HepG2 (cell line): ENCODE results near the gene SLU7. TPM values are rescaled to one million over a fixed set of nuclear protein-coding genes. Genes with fewer than 3 reads are reported as not detected.

Experiments used
- ATAC-seq: fragments of 200-7000 bp; cut with Tn5 transposase; 3 replicates; pipeline ENCODE4 v1.9.1; 2020; ENCODE audit warnings: mild to moderate bottlenecking, moderate library complexity
- BruUV-seq: library from RNA; stranded (reverse); fragments of 400-500 nt; replicated peaks from 2 replicates; lab custom pipeline; 2021; lab: Mats Ljungman, UMichigan
- CTCF ChIA-PET: fragments of 300-600 bp; formaldehyde crosslinking; extraction: SDS; loops from one replicate; lab custom pipeline; 2021; ENCODE audit warnings: low total read pairs, inconsistent platforms, low intra/inter-chr PET ratio; lab: Yijun Ruan, JAX
- POLR2A ChIA-PET: fragments of 350-600 bp; sonication (Branson Sonifier 250); formaldehyde crosslinking; loops from one replicate; lab custom pipeline; 2020; ENCODE audit warnings: antibody characterized with exemption, inconsistent platforms; lab: Yijun Ruan, JAX
- DNase-seq: peaks from one replicate; pipeline ENCODE4 v3.0.0-alpha.2; 2015; ENCODE audit warnings: low spot score
- FAIRE-seq: peaks from 3 replicates; lab custom pipeline; 2011; peaks lifted over from hg19 to GRCh38; lab: Jason Lieb, UNC
- H2AFZ ChIP-seq: one replicate; pipeline ENCODE4 v1.6.1; 2011; ENCODE audit warnings: low read length, inconsistent platforms
- H3K27ac ChIP-seq: fragments of 300-600 bp; 3 replicates; pipeline ENCODE4 v1.8.0; 2011; ENCODE audit warnings: mixed run types, mild to moderate bottlenecking, mixed read lengths, low read length, inconsistent platforms; ENCODE audit not compliant: insufficient read depth; ENCODE audit errors: extremely low read length
- H3K27me3 ChIP-seq, 2 experiments: fragments of 200-600 bp in 1 of 2; 2 replicates in 1 of 2; 3 replicates in 1 of 2; pipeline versions ENCODE4 v1.6.0 to v1.8.0; 2011; ENCODE audit warnings: low read length in 2 of 2, mild to moderate bottlenecking in 2 of 2, moderate library complexity in 2 of 2, inconsistent platforms in 1 of 2; ENCODE audit not compliant: insufficient read depth in 2 of 2, control insufficient read depth in 1 of 2
- H3K36me3 ChIP-seq, 2 experiments: fragments of 200-600 bp in 1 of 2; replicated peaks in 1 of 2; 2 replicates in 1 of 2; 3 replicates in 1 of 2; pipeline versions ENCODE4 v1.5.1 to v1.8.0; 2011; ENCODE audit warnings: low read length in 2 of 2, inconsistent platforms in 1 of 2; ENCODE audit not compliant: insufficient read depth in 2 of 2, control insufficient read depth in 1 of 2
- H3K4me1 ChIP-seq: 2 replicates; pipeline ENCODE4 v1.5.1; 2012; ENCODE audit warnings: low read length, inconsistent platforms; ENCODE audit not compliant: insufficient read depth
- H3K4me2 ChIP-seq: 2 replicates; pipeline ENCODE4 v1.6.0; 2011; ENCODE audit warnings: low read depth, low read length, inconsistent platforms
- H3K4me3 ChIP-seq, 3 experiments: fragments of 200-600 bp in 1 of 3; sonication (generic), shearing (Covaris generic) in 1 of 3; replicated peaks in 1 of 3; 2 replicates each; pipeline ENCODE4 v1.5.1; 2011 to 2016; ENCODE audit warnings: low read length in 3 of 3, inconsistent platforms in 2 of 3, low read depth in 2 of 3, mild to moderate bottlenecking in 2 of 3, control low read depth in 1 of 3, mixed read lengths in 1 of 3; ENCODE audit not compliant: insufficient read depth in 1 of 3
- H3K79me2 ChIP-seq: one replicate; pipeline ENCODE4 v1.6.1; 2011; ENCODE audit warnings: low read length, inconsistent platforms; ENCODE audit not compliant: insufficient read depth
- H3K9ac ChIP-seq: 2 replicates; pipeline ENCODE4 v1.6.0; 2011; ENCODE audit warnings: mild to moderate bottlenecking, low read depth, low read length, inconsistent platforms; ENCODE audit not compliant: insufficient read depth
- H3K9me3 ChIP-seq: 2 replicates; pipeline ENCODE4 v1.5.1; 2012; ENCODE audit warnings: mild to moderate bottlenecking, low read length
- H4K20me1 ChIP-seq: 2 replicates; pipeline ENCODE4 v1.6.0; 2011; ENCODE audit warnings: inconsistent platforms, mild to moderate bottlenecking, low read length, moderate library complexity; ENCODE audit not compliant: insufficient read depth
- ARNT2 ChIP-seq: sonication (generic); formaldehyde crosslinking; IDR thresholded peaks from 2 replicates; pipeline ENCODE4 v1.8.0; 2022; ENCODE audit warnings: mild to moderate bottlenecking, low read depth, missing genetic modification reagents, moderate library complexity
- CENPT ChIP-seq: sonication (generic); formaldehyde crosslinking; IDR thresholded peaks from 2 replicates; pipeline ENCODE4 v1.8.0; 2022; ENCODE audit warnings: low read depth, mild to moderate bottlenecking, moderate library complexity, missing genetic modification reagents
- EZH2 ChIP-seq: conservative IDR thresholded peaks from 2 replicates; pipeline ENCODE4 v1.6.1; 2012; ENCODE audit warnings: mild to moderate bottlenecking, low read depth, low read length, moderate library complexity
- ONECUT2 ChIP-seq: sonication (generic); formaldehyde crosslinking; IDR thresholded peaks from 2 replicates; pipeline ENCODE4 v1.4.0; 2020; ENCODE audit warnings: missing genetic modification reagents
- TCF12 ChIP-seq, 2 experiments: fragments of 450-650 bp in 1 of 2; sonication (generic) in 1 of 2; formaldehyde crosslinking in 1 of 2; IDR thresholded peaks; 2 replicates each; pipeline versions ENCODE4 v1.6.1 to v1.8.0; 2017 to 2022; ENCODE audit warnings: antibody characterized with exemption in 1 of 2, mild to moderate bottlenecking in 1 of 2, missing genetic modification reagents in 1 of 2, moderate library complexity in 1 of 2
- XRCC5 ChIP-seq: fragments of 200-400 bp; formaldehyde crosslinking; optimal IDR thresholded peaks from 2 replicates; pipeline ENCODE3; 2017; ENCODE audit warnings: mild to moderate bottlenecking, low read length
- ZBTB26 ChIP-seq: IDR thresholded peaks from 2 replicates; pipeline ENCODE4 v1.6.1; 2016; ENCODE audit warnings: missing compliant biosample characterization, missing genetic modification reagents, borderline replicate concordance
- ZFYVE20 ChIP-seq: sonication (generic); formaldehyde crosslinking; IDR thresholded peaks from 2 replicates; pipeline ENCODE4 v1.8.0; 2023; ENCODE audit warnings: low read depth, mild to moderate bottlenecking, moderate library complexity, missing genetic modification reagents, borderline replicate concordance
- ZNF329 ChIP-seq: sonication (generic); formaldehyde crosslinking; IDR thresholded peaks from 2 replicates; pipeline ENCODE4 v1.9.0; 2021; ENCODE audit warnings: low read depth, mild to moderate bottlenecking, missing genetic modification reagents
- in situ Hi-C: cut with HindIII; loops from 2 replicates; pipeline ENCODE4 v1.10.0; 2017; ENCODE audit warnings: low pct_unique_long_range_greater_than_20kb; ENCODE audit not compliant: extremely low pct_ligation_motif_present
- intact Hi-C: fragments of 100-400 bp; cut with micrococcal nuclease; formaldehyde crosslinking; loops from one replicate; pipeline ENCODE4 v1.10.0; 2022; ENCODE audit not compliant: unreplicated experiment
- polyA plus RNA-seq, 8 experiments: library from polyadenylated mRNA; depleted of rRNA in 3 of 8; stranded (reverse) in 7 of 8; unstranded in 1 of 8; fragments of >200 nt; fragmentation: Illumina TruSeq in 4 of 8; extraction: Trizol in 4 of 8; gene quantifications; 2 replicates each; pipeline versions ENCODE4 v1.2.1 to v1.2.3, GENCODE V29; 2011 to 2016; ENCODE audit warnings: low read depth in 4 of 8, missing spikeins in 1 of 8, mixed read lengths in 1 of 8; ENCODE audit not compliant: insufficient read depth in 1 of 8
- total RNA-seq, 5 experiments: library from RNA; depleted of rRNA; stranded (reverse); fragments of >200 nt; fragmentation: Illumina TruSeq; extraction: Trizol; gene quantifications; 2 replicates each; pipeline ENCODE4 v1.2.3, GENCODE V29; 2016; ENCODE audit warnings: low read depth in 1 of 5
- TF ChIP-seq, protein P1 (sequence below): sonication (generic); formaldehyde crosslinking; IDR thresholded peaks from 2 replicates; pipeline ENCODE4 v1.4.0; 2020; ENCODE audit warnings: mild to moderate bottlenecking, missing genetic modification reagents
- TF ChIP-seq, protein P2 (sequence below): sonication (generic); formaldehyde crosslinking; IDR thresholded peaks from 2 replicates; pipeline ENCODE4 v1.5.1; 2020; ENCODE audit warnings: missing genetic modification reagents, mild to moderate bottlenecking, borderline replicate concordance
- TF ChIP-seq, protein P3 (sequence below): IDR thresholded peaks from 2 replicates; pipeline ENCODE4 v1.6.1; 2016; ENCODE audit warnings: missing biosample characterization, missing genetic modification reagents, low read depth

The SLU7 gene
- total and polyA plus RNA-seq, 2 of the 13 experiments (the other 11 are each of a cell fraction or from before 2014, with no cell fraction given), result 24.0 to 39.2 TPM

DNA sequence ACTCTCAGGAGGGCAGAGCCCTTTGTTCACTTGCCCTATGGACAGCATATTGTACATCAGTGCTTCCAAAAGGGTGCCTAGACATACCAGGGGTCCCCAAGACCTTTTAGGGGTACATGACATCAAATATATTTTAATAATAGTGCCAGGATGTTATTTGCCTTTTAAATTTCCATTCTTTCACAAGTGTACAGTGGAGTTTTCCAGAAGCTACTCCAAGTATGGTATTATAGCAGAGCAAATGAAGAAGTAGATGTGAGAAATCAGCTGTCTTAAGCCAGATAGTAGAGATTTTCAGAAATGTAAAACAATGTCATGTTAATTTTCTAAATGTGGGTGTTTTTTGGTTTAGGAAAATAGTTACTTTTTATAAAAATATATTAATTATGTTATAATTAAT is 18.4 kb upstream of the SLU7 start:
- POLR2A ChIA-PET, result no interaction called here
- Histone ChIP-seq H2AFZ (no peak overlapping the region), H3K79me2 (no peaks in the 10 kb centered on the region), H3K9me3 (no peaks in the 10 kb centered on the region), H4K20me1 (no peaks in the 10 kb centered on the region), H3K4me2 (no peak overlapping the region), H3K4me1 (peaks cover 43% of the 10 kb centered on the region), H3K4me3 (no peak overlapping the region), H3K27ac (no peak overlapping the region), H3K27me3 (no peaks in the 10 kb centered on the region), H3K36me3 (no peaks in the 10 kb centered on the region), H3K9ac (no peak overlapping the region)
- ATAC-seq (no peak), FAIRE-seq (no peak), DNase-seq (no peak)
- no TSS peak for BruUV-seq
- intact Hi-C loops, result no loop called here
- CTCF ChIA-PET, result interaction anchor here (2.3 kb wide), 1 partner anchor 71 kb away, joined by 19 read pairs; no protein-coding TSS in a partner anchor
- in situ Hi-C loops, result loop anchor here (5.0 to 10.0 kb wide), 2 partner anchors 65 to 358 kb away; no protein-coding TSS in a partner anchor
- no peak for TF ChIP-seq ZBTB26 (CRISPR knock-in tag)
- TF ChIP-seq XRCC5, result no peak
- no peak for TF ChIP-seq EZH2
- TF ChIP-seq ZNF329 (CRISPR knock-in tag), result no peak
- no peak for TF ChIP-seq ARNT2 (CRISPR knock-in tag)
- no peak for TF ChIP-seq CENPT
- no peak for TF ChIP-seq ZFYVE20 (CRISPR knock-in tag)
- TF ChIP-seq TCF12 (IDR thresholded peaks at IDR 0.05), result no peak
- TF ChIP-seq TCF12 (CRISPR knock-in tag; IDR thresholded peaks at IDR 0.05), result no peak
- TF ChIP-seq, protein P1, sequence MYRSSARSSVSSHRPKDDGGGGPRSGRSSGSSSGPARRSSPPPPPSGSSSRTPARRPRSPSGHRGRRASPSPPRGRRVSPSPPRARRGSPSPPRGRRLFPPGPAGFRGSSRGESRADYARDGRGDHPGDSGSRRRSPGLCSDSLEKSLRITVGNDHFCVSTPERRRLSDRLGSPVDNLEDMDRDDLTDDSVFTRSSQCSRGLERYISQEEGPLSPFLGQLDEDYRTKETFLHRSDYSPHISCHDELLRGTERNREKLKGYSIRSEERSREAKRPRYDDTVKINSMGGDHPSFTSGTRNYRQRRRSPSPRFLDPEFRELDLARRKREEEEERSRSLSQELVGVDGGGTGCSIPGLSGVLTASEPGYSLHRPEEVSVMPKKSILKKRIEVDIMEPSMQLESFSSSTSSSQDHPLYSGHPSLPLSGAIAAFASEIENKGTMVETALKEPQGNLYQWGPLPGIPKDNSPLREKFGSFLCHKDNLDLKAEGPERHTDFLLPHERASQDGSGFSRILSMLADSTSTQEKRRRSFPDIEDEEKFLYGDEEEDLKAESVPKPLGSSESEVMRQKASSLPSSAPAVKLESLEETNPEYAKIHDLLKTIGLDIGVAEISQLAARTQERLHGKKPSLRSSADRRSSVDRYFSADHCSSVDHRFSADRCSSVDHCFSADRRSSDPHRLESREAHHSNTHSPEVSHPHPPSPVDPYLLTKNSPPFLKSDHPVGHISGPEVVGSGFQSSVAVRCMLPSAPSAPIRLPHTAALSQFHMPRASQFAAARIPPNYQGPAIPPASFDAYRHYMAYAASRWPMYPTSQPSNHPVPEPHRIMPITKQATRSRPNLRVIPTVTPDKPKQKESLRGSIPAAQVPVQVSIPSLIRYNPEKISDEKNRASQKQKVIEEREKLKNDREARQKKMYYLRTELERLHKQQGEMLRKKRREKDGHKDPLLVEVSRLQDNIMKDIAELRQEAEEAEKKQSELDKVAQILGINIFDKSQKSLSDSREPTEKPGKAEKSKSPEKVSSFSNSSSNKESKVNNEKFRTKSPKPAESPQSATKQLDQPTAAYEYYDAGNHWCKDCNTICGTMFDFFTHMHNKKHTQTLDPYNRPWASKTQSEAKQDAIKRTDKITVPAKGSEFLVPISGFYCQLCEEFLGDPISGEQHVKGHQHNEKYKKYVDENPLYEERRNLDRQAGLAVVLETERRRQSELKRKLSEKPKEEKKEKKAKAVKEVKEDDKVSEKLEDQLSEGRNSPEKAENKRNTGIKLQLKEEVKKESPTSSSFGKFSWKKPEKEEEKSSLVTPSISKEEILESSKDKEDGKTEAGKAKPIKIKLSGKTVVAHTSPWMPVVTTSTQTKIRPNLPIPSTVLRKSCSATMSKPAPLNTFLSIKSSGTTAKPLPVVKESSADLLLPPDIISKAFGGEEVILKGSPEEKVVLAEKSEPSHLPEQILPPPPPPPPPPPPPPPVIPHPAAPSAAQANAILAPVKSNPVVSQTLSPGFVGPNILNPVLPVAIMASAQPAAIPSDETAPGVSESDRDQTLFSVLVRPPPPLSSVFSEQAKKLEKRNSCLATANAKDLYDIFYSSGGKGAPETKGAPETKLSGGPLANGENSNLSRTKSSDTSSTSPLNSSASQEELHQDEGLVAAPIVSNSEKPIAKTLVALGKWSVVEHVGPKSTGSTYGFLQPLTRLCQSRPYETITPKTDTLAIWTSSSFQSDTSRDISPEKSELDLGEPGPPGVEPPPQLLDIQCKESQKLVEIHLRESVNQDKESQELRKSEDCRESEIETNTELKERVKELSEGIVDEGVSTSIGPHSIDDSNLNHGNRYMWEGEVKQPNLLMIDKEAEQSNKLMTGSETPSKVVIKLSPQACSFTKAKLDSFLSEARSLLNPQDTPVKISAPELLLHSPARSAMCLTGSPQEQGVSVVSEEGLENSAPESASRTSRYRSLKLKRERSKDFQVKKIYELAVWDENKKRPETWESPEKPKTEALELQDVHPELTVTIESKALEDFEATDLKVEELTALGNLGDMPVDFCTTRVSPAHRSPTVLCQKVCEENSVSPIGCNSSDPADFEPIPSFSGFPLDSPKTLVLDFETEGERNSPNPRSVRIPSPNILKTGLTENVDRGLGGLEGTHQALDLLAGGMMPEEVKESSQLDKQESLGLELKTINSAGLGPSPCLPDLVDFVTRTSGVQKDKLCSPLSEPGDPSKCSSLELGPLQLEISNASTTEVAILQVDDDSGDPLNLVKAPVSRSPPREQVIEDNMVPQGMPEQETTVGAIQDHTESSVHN (CRISPR knock-in tag), result no peak
- TF ChIP-seq ONECUT2, result no peak
- TF ChIP-seq, protein P2, sequence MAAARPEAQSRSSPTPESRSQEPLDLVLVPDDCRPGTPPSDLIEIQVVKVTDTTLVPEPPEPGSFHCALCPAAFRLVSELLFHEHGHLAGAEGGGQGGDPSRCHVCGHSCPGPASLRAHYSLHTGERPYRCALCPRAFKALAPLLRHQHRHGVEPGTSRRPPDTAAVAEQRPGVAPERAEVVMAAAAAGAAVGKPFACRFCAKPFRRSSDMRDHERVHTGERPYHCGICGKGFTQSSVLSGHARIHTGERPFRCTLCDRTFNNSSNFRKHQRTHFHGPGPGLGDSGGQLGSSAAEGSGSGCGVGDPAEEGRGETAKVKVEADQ (CRISPR knock-in tag), result no peak
- TF ChIP-seq, protein P3, sequence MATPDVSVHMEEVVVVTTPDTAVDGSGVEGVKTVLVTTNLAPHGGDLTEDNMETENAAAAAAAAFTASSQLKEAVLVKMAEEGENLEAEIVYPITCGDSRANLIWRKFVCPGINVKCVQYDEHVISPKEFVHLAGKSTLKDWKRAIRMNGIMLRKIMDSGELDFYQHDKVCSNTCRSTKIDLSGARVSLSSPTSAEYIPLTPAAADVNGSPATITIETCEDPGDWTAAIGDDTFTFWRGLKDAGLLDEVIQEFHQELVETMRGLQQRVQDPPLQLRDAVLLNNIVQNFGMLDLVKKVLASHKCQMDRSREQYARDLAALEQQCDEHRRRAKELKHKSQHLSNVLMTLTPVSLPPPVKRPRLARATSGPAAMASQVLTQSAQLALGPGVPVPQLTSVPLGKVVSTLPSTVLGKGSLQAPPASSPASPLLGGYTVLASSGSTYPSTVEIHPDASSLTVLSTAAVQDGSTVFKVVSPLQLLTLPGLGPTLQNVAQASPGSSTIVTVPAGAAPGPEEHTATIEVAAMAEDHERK (CRISPR knock-in tag), result no peak
